HepG2 (cell line): Measurements from ENCODE around the gene FAM174C. TPM values are rescaled to one million over a fixed set of nuclear protein-coding genes. Genes with fewer than 3 reads are reported as not detected.
A peak's percentile ranks its signal among the peaks of the same experiment; 100 is the strongest.

Experiments used
- AGO1 ChIP-seq: fragments of 200-400 bp; formaldehyde crosslinking; IDR thresholded peaks from 2 replicates; pipeline ENCODE4 v1.6.1; 2017; ENCODE audit warnings: mild to moderate bottlenecking, low read depth, low read length, moderate library complexity; ENCODE audit not compliant: poor library complexity, severe bottlenecking
- IRF1 ChIP-seq: sonication (generic); formaldehyde crosslinking; IDR thresholded peaks from 2 replicates; pipeline ENCODE4 v1.4.0; 2020; ENCODE audit warnings: low read depth, mild to moderate bottlenecking, missing genetic modification reagents
- MBD4 ChIP-seq: IDR thresholded peaks from 2 replicates; pipeline ENCODE4 v1.6.1; 2012; ENCODE audit warnings: low read length, inconsistent platforms, borderline replicate concordance
- MEIS1 ChIP-seq: sonication (generic); formaldehyde crosslinking; IDR thresholded peaks from 2 replicates; pipeline ENCODE4 v1.9.0; 2021; ENCODE audit warnings: mild to moderate bottlenecking, missing genetic modification reagents, moderate library complexity, borderline replicate concordance
- MXD4 ChIP-seq: IDR thresholded peaks from 2 replicates; pipeline ENCODE4 v1.6.1; 2016; ENCODE audit warnings: mild to moderate bottlenecking, missing biosample characterization, missing genetic modification reagents
- POLR2AphosphoS5 ChIP-seq: IDR thresholded peaks from 2 replicates; pipeline ENCODE4 v1.6.1; 2012; ENCODE audit warnings: low read depth, low read length
- RERE ChIP-seq: IDR thresholded peaks from 2 replicates; pipeline ENCODE4 v1.6.1; 2016; ENCODE audit warnings: low read depth, missing genetic modification reagents, missing compliant biosample characterization
- SMAD1 ChIP-seq: sonication (generic); formaldehyde crosslinking; IDR thresholded peaks from 2 replicates; pipeline ENCODE4 v1.4.0; 2020; ENCODE audit warnings: missing genetic modification reagents, low read depth, mild to moderate bottlenecking, borderline replicate concordance
- ZFP36L1 ChIP-seq: sonication (generic); formaldehyde crosslinking; IDR thresholded peaks from 2 replicates; pipeline ENCODE4 v1.8.0; 2022; ENCODE audit warnings: mild to moderate bottlenecking, missing genetic modification reagents, moderate library complexity
- ZNF543 ChIP-seq: sonication (generic); formaldehyde crosslinking; IDR thresholded peaks from 2 replicates; pipeline ENCODE4 v1.4.0; 2020; ENCODE audit warnings: mild to moderate bottlenecking, missing genetic modification reagents
- ZNF563 ChIP-seq: sonication (generic); formaldehyde crosslinking; IDR thresholded peaks from 2 replicates; pipeline ENCODE4 v1.8.0; 2022; ENCODE audit warnings: mild to moderate bottlenecking, moderate library complexity, missing genetic modification reagents
- ZNF652 ChIP-seq: IDR thresholded peaks from 2 replicates; pipeline ENCODE4 v1.6.1; 2016; ENCODE audit warnings: low read depth, borderline replicate concordance
- ZNF724P ChIP-seq: sonication (generic); formaldehyde crosslinking; IDR thresholded peaks from 2 replicates; pipeline ENCODE4 v1.8.0; 2022; ENCODE audit warnings: missing genetic modification reagents, borderline replicate concordance
- ZNF792 ChIP-seq: IDR thresholded peaks from 2 replicates; pipeline ENCODE4 v1.6.1; 2016
- polyA plus RNA-seq, 8 experiments: library from polyadenylated mRNA; depleted of rRNA in 3 of 8; stranded (reverse) in 7 of 8; unstranded in 1 of 8; fragments of >200 nt; fragmentation: Illumina TruSeq in 4 of 8; extraction: Trizol in 4 of 8; gene quantifications; 2 replicates each; pipeline versions ENCODE4 v1.2.1 to v1.2.3, GENCODE V29; 2011 to 2016; ENCODE audit warnings: low read depth in 4 of 8, missing spikeins in 1 of 8, mixed read lengths in 1 of 8; ENCODE audit not compliant: insufficient read depth in 1 of 8
- total RNA-seq, 5 experiments: library from RNA; depleted of rRNA; stranded (reverse); fragments of >200 nt; fragmentation: Illumina TruSeq; extraction: Trizol; gene quantifications; 2 replicates each; pipeline ENCODE4 v1.2.3, GENCODE V29; 2016; ENCODE audit warnings: low read depth in 1 of 5

The FAM174C gene
- total and polyA plus RNA-seq, 2 of the 13 experiments (the other 11 are each of a cell fraction or from before 2014, with no cell fraction given): 19.5 to 31.3 TPM

GRCh38 chr19:1275260-1275975 lies at the start of gene FAM174C (continued):
- TF ChIP-seq POLR2AphosphoS5 (peak; percentile 45), ZNF792 (CRISPR knock-in tag) (no peak), AGO1 (peak; percentile 99), MXD4 (CRISPR knock-in tag) (peak; percentile 23; the same call in 1 of the 2 replicates), SMAD1 (peak; percentile 38; the same call in 1 of the 2 replicates), RERE (CRISPR knock-in tag) (no peak; the same call in 1 of the 2 replicates), ZNF724P (CRISPR knock-in tag) (peak; percentile 85; the same call in 1 of the 2 replicates), ZNF563 (CRISPR knock-in tag) (peak; percentile 75; the same call in 1 of the 2 replicates), ZNF543 (CRISPR knock-in tag) (0 out of 2 replicates have a peak, but pooled peaks have one; percentile 48), MBD4 (no peak), ZNF652 (CRISPR knock-in tag) (no peak), ZFP36L1 (CRISPR knock-in tag) (no peak), IRF1 (CRISPR knock-in tag) (no peak), MEIS1 (CRISPR knock-in tag) (no peak)
